T-helper 9 cell (primary cell): ENCODE results near the gene TENT5C.
"Not testable (repeated sequence)": the region's sequence is repeated elsewhere in the genome, so short reads cannot be mapped to it uniquely, and the experiment has no call there.

Source experiments
- DNase-seq: peaks from one replicate; pipeline ENCODE4 v3.0.0-alpha.2; 2020
- total RNA-seq, 2 donors: gene quantifications; one replicate each; lab custom pipeline; 2026; lab: John Stamatoyannopoulos, UW

TENT5C gene
- total RNA-seq = 53.9 to 626 reads per million in 2 donors

- DNase-seq = peak; percentile 98
Observed at GRCh38 chr1:117605774-117606648, at the start of gene TENT5C. TSS of gene TENT5C (plus strand) at chr1:117606048. CDS start at chr1:117622869, 16,821 bp downstream.

DNA sequence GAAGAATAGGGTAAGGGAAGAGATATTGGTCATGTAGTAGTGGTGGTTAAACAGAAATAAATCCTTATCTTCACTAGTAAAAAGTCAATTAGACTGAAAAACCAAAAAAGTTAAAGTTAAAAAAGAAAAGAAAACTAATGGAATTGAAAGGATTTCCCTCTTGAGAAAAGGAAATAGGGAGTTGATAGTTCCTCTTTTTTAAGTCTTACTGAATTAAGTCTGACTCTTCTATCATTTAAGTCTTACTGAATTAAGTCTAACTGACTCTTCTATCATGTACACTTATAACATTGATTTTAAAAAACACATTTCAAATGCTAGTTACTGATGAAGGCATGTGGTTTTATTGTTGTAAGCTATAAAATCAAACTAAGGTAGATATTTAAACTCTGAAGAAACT lies 49.5 kb upstream of the TENT5C start:
- DNase-seq = no peak

DNA sequence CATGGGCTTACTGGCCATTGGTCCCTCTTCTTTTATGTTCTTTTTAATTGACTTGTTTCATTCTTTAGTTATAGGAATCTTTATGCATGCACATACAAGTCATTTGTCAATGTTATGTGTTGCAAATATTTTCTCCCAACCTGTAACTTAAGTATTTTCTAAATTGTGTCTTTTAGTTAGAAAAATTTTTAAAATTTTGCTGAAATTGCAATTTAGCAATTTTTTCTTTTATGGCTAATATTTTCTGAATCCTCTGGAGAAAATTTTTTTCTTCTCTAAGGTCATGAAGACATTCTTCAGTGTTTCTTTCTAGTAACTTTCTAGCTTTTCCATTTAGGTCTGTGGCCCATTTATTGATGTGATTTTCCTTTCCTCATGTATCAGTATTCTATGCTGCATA lies 48.9 kb upstream of the TENT5C start:
- DNase-seq = no peak

GRCh38 chr1:117558451-117558850 lies 47.4 kb upstream of the TENT5C start:
- DNase-seq = not testable (repeated sequence)

DNA sequence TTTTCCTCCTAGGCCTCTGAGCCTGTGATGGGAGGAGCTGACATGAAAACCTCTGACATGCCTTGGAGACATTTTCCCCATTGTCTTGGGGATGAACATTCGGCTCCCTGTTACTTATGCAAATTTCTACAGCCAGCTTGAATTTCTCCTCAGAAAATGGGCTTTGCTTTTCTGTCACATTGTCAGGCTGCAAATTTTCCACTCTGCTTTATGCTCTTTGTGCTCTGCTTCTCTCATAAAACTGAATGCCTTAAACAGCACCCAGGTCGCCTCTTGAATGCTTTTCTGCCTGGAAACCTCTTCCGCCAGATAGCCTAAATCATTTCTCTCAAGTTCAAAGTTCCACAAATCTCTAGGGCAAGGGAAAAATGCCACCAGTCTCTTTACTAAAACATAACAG lies 46.7 kb upstream of the TENT5C start:
- DNase-seq = no peak

DNA sequence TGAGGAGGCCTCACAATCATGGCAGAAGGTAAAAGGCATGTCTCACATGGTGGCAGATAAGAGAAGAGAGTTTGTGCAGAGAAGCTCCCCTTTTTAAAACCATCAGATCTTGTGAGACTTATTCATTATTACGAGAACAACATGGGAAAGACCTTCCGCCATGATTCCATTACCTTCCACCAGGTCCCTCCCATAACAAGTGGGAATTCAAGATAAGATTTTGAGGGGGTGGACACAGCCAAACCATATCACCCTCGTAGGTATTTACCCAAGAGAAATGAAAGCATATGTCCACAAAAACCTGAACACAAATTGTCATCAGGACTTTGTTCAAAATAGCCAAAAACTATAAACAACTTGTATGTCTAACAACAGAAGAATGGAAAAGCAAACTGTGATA lies 45.9 kb upstream of the TENT5C start:
- DNase-seq = no peak

GRCh38 chr1:117561071-117561470 lies 44.8 kb upstream of the TENT5C start:
- no peak for DNase-seq

GRCh38 chr1:117561551-117561950 lies 44.3 kb upstream of the TENT5C start:
- no peak for DNase-seq

DNA sequence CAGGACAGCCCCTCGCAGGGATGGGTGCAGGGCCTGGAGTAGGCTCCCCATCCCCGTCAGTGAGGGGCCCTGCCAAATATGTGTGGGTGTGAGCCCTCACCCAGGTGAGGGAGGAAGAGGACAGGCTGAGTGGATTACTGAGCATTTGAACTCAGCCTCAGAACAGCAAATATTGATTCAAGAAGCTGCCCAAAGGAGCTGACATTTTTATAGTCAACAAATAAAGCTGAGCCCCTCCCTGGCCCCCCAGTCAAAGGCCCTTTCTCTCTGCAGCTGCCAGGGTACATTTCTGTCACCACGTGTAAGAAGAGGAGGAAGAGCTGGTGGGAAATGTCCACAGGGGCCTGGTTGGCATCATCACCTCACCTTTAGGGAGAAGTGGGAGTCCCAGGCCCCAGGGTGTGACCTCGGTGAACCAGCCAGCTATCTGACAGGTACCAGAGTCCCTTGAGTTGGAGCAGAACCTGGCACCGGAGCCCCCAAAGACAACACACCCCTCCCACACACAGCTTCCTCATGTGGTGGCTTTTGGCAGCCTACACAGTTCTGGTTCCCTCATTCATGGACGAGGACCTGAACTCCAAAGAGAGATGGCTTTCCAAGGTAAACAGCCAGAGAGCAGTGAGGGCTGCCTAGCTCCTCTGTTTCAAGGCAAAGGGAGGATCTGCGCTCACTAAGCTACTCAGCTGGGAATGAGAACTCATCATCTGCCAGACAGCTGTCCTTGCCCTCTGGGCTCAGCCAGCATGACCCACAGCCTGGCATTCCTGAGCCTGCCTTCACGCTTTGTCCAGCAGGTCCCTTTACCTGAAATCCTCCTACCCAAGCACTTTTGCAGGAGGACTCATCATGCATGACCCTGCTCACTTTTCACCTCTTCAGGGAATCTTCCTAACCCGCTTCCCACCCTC lies 43.0 kb upstream of the TENT5C start:
- DNase-seq = no peak

DNA sequence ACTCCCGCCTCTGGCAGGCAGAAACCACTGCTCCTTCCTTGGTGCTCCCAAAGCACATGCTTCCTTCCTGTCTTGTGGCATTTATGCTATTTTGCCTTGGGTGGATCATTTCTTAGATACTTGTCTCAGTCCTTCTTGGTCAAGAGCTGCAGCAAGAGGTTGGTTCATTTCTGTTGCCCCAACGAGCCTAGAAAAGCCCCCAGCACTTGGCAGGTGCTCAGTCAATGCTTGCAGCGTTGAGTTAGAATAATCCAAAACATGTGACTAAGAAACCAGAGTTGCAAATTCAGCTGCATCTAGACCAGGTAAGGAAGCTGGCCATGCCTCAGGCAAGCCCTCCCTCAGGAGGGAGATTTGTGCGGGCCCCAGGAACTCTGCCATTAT lies 42.4 kb upstream of the TENT5C start:
- DNase-seq = no peak

GRCh38 chr1:117564227-117565075 lies 41.4 kb upstream of the TENT5C start:
- DNase-seq = no peak

DNA sequence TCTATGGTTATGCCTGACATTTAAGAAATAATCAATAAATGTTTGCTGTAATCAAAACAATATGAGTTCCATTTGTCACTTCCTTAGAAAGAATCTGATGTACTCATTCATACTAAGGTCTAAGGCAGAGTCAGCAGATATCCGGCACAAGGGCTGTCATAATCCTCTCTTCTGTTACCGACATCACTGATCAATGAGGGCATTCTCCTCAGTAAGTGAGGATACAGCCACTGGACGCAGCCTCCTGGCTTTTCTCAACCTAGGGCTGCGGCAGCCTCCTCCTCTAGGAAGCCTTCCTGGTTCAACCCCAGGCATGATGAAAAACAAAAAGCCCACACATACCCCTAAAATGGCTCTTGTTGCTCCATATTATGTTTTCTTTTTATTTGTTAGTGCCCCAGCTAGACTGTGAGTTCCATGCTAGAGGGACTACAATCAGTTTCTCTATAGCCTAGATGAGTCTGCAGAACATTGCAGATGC lies 40.7 kb upstream of the TENT5C start:
- no peak for DNase-seq

DNA sequence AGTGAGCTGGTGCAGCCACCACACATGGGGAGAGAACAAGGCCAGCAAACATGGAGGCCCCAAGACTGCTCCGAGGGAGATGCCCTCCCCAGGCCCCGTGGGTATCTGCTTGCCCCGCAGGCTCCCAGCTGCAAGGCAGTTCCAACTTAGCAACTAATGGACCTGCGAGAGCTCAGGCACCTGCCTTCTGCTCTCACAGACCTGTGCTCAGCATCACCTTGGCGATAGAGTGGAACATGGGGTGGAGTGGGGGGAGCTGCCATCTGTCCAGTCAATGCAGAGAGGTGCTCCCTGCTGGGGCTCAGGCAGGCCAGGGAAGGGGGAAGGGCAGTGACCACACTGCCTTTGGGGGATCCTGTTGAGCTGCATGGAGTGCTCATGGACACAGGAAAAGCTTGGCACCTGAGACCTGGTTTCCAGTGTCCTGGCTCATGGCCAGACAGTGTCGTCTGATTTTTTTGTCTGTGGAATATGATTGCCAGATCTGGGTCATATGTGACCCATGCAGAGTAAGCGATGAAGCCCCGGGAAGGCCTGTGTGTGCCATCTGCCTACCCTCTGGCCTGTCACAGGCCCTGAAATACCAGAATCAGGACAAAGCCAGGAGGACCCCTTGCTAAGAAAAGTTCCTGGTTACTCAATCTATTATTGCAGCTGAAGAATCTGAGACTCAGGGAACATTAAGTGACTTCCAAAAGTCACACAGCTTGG lies 39.9 kb upstream of the TENT5C start:
- no peak for DNase-seq

DNA sequence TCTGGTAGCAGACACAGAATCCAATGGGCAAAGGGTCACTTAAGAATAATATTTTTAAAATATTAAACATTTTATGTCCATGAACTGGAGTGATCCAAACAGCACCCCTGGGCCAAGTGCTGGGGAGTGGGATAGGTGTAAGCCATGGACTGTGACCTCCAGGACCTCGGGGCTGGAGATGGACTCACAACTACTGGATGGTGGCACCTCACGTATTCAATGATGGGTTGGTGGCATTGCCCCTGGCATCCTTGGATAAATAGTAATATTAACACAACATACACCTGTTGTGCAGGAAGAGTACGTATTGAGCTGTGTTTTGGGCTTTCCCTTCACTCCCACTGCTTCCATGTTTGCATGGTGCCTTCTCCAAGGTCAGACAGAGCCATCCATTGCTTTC lies 39.3 kb upstream of the TENT5C start:
- DNase-seq = no peak

DNA sequence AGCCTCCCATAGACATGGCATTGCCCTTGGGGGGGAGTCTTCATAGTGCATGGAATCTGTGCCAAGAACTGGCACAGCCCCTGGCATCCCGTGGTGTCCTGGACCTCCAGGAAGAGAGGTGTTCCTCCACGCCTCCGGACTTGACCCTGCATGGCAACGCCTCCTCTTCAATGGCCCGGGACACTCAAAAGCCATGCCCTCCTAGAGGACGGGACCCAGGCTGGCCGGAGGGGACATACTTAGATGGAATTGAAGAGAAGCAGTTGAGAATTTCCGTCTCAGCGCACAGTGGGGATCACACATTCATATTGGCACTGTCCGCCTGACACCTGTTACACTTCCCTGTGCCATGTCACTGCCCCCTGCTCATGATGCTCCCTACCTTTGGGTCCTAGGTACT lies 38.4 kb upstream of the TENT5C start:
- no peak for DNase-seq

DNA sequence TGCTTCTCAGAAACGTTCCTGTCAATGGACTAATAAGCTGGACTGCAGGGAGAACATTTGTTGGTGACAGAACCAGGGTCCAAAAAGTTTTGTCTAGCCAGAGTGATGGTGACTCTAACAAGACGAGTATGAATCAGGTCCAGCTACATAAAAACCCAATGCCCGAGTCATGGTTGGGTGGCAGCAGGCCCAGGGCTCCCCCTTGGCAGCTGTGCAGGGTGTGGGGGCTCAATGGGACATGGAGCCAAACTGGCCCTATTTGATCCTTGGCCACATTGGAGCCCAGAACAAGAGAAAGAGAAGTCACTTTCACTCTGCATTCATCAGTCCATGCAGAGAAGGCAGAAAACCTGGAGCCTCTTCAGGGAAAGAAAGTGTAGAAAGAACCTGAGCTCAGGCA lies 37.9 kb upstream of the TENT5C start:
- DNase-seq = no peak

- DNase-seq = no peak
Observed at GRCh38 chr1:117568999-117569398, 36.8 kb upstream of the TENT5C start.

DNA sequence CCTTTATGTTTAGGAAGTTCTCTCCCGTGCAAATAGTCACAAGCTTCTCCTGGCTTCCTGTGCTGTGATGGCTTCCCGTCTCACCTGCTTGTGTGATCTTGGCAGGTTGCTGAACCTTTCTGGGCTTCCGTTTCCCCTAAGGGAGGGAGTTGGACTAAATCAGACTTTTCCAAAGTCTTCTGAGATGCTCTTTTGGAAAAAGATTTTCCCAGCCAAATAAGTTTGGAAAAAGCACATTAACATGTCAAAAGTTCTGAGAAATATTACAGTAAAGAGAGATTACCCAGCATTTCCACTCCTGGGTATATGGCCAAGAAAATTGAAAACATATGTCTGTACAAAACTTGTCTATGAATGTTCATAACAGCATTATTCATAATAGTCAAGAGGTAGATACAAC lies 36.0 kb upstream of the TENT5C start:
- DNase-seq = no peak

- DNase-seq = no peak
Observed at GRCh38 chr1:117570988-117571409, 34.8 kb upstream of the TENT5C start.

GRCh38 chr1:117571496-117571895 lies 34.4 kb upstream of the TENT5C start:
- DNase-seq = no peak

DNA sequence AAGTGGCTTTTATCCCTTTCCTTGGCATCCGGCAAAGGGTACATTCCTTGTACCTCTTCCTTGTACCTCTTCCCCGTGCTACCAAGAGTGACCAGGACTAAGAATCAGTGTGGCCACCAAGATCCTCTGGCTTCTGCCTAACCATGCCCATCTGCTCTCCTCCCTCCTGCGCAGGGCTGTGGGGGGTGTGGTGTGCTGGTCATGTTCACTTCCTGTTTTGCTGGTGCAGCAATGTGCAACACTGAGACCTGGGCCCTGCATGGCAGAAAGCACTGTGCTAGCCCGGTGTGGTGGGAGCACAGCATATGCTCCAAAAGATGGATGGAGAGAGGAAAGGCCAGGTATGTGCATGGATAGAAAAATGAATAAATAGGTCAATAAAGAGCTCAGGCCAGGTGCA lies 33.3 kb upstream of the TENT5C start:
- peak; percentile 5 for DNase-seq
